Sigmoid colon (tissue), 7 donors: ENCODE measurements around the gene ENO3. TPM values are rescaled to one million over a fixed set of nuclear protein-coding genes. Genes with fewer than 3 reads are reported as not detected.

Experiments used
- DNase-seq: peaks from one replicate; pipeline ENCODE4 v3.0.0-alpha.2; 2019
- H3K27ac ChIP-seq, 4 donors: fragments of 200-600 bp; sonication (generic); one replicate each; pipeline ENCODE4 v1.5.1; 2016 to 2019; ENCODE audit warnings: mild to moderate bottlenecking in 1 of 4
- H3K27me3 ChIP-seq, 3 donors: fragments of 200-600 bp; sonication (generic); one replicate each; pipeline ENCODE4 v1.5.1; 2019; ENCODE audit warnings: mild to moderate bottlenecking in 1 of 3
- H3K36me3 ChIP-seq, 4 donors: fragments of 200-600 bp; sonication (generic); one replicate each; pipeline ENCODE4 v1.5.1; 2016 to 2019
- H3K4me1 ChIP-seq, 4 donors: fragments of 200-600 bp; sonication (generic); one replicate each; pipeline ENCODE4 v1.5.1; 2017 to 2019
- H3K4me3 ChIP-seq, 4 donors: fragments of 200-600 bp; sonication (generic); one replicate each; pipeline ENCODE4 v1.5.1; 2017 to 2019; ENCODE audit warnings: mild to moderate bottlenecking in 2 of 4, moderate library complexity in 1 of 4
- H3K9me3 ChIP-seq, 4 donors: fragments of 200-600 bp in 3 of 4; sonication (generic) in 3 of 4; one replicate each; pipeline versions ENCODE4 v1.5.1 to v1.6.1; 2013 to 2019
- CTCF ChIP-seq, 4 experiments: fragments of 450-650 bp in 3 of 4; fragments of 200-600 bp in 1 of 4; IDR thresholded peaks; one replicate each; pipeline ENCODE4 v1.5.1; 2016 to 2019; ENCODE audit warnings: antibody characterized with exemption in 4 of 4, mild to moderate bottlenecking in 3 of 4, moderate library complexity in 2 of 4
- EP300 ChIP-seq, 4 donors: sonication (generic); formaldehyde crosslinking; IDR thresholded peaks; one replicate each; pipeline ENCODE4 v1.6.1; 2017; ENCODE audit warnings: antibody characterized with exemption in 4 of 4
- POLR2A ChIP-seq, 2 donors: fragments of 450-650 bp; IDR thresholded peaks; one replicate each; pipeline ENCODE4 v1.6.1; 2016; ENCODE audit warnings: antibody characterized with exemption in 2 of 2, mild to moderate bottlenecking in 2 of 2, moderate library complexity in 2 of 2
- POLR2AphosphoS5 ChIP-seq, 4 donors: sonication (generic); formaldehyde crosslinking; IDR thresholded peaks; one replicate each; pipeline ENCODE4 v1.6.1; 2017; ENCODE audit warnings: antibody characterized with exemption in 4 of 4
- WGBS, 2 donors: extraction: QIAGEN DNeasy Blood & Tissue Kit; methylation state at CpG; one replicate each; pipeline ENCODE4 v1.1.7; 2013; 5-methylcytosine and 5-hydroxymethylcytosine counted together
- intact Hi-C: fragments of 100-400 bp; cut with DNase I; formaldehyde crosslinking; loops from one replicate; pipeline ENCODE4 v1.15.1; 2023
- polyA plus RNA-seq, 3 donors: library from polyadenylated mRNA; stranded (reverse); fragments of 200-250 nt; gene quantifications; one replicate each; pipeline ENCODE4 v1.2.3, GENCODE V29; 2013
- total RNA-seq, 4 donors: library from RNA; depleted of rRNA; stranded (reverse); fragments of >200 nt; gene quantifications; one replicate each; pipeline ENCODE4 v1.1.0, GENCODE V29; 2016
- donor health status: healthy with polysubstance abuse.
- donor health status: Bipolar disorder and iron deficiency.
- donor health status: healthy.

ENO3 gene
- total and polyA plus RNA-seq, 7 donors, result 0.69 to 10.3 (median 5.4) TPM

DNA sequence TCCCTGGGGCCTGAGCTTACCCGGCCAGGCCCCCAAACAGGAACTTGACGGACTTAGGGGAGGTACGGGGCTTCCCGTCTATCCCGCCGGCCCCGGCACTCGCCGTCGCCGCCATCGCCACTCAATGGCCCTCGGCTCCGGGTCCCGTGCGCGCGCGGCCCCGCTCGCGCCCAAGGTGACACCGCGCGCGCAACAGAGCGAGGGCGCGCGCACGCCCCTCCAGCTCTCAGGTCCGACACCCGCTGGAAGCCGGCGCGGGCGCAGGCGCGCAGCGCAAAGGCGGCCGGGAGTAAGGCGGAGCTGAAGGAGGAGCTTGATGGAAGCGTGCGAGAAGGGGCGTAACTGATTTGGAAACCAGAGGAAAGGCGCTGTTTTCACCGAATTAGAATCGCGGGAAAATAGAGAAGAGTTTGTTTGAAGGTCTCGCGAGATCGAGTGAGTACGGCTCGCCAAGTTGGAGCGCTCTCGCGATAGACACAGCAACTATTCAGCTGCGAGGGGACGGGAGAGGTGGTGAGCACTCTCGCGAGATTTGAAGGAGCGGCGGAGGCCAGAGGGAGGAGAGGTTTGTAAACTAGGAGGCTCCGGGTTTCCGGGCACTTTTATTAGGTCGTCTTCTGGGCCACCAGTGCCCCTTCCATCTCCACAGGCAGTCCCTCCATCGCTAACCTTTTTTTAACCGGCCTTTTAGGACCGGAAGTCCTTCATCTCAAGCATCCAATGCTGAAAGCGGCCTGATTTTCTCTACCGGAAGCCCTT is 10.9 kb upstream of the ENO3 start, which contains the start of the genes RNF167 and SLC25A11:
Gene RNF167 (plus strand): TSS at position 473 of the 759 bp plus-strand sequence. CDS start 642 bp downstream, outside the sequence.
Gene SLC25A11 (minus strand): TSS at position 251 of the 759 bp plus-strand sequence. CDS start 136 bp downstream, at position 115.
- TF ChIP-seq CTCF (IDR thresholded peaks at IDR 0.05), result no peak
- TF ChIP-seq POLR2A (IDR thresholded peaks at IDR 0.05), result peak; percentile 32 to 48
- TF ChIP-seq POLR2AphosphoS5 (IDR thresholded peaks at IDR 0.05), result peak; percentile 32 to 83 (median 74)
- TF ChIP-seq EP300 (IDR thresholded peaks at IDR 0.05), result peak in 1 of 4 donors; percentile 64
- DNase-seq, result peak; percentile 99
- peak within 1 kb of the TSS; percentile 91 to 96 (median 94) for H3K27ac ChIP-seq
- intact Hi-C loops, result loop anchor here (1.0 to 2.0 kb wide), 3 partner anchors 27 to 47 kb away; partner anchors contain the start of genes CAMTA2 and SPAG7
- H3K9me3 ChIP-seq, result no peaks in the 10 kb centered on the region
- H3K4me3 ChIP-seq, result peak within 1 kb of the TSS; percentile 62 to 83 (median 73)
- peaks cover 0 to 57% (median 42%) of the 10 kb centered on the region in 4 donors for H3K4me1 ChIP-seq
- H3K36me3 ChIP-seq, result peaks cover 28 to 57% (median 37%) of the 10 kb centered on the region in 4 donors
- WGBS, 2 donors, result 0% methylated on average over 72 of the region's 72 CpGs
- no peaks in the 10 kb centered on the region for H3K27me3 ChIP-seq

- 0 to 1% methylated on average over 29 of the region's 29 CpGs for WGBS, 2 donors
- Histone ChIP-seq H3K27ac (peak overlapping the region; percentile 91 to 96 (median 94)), H3K36me3 (peaks cover 29 to 63% (median 42%) of the 10 kb centered on the region in 4 donors), H3K4me3 (peak overlapping the region; percentile 62 to 83 (median 73)), H3K9me3 (no peaks in the 10 kb centered on the region), H3K27me3 (no peaks in the 10 kb centered on the region), H3K4me1 (peaks cover 0 to 65% (median 49%) of the 10 kb centered on the region in 4 donors)
- intact Hi-C loops, result loop anchor here (2.0 kb wide), 2 partner anchors 26 to 32 kb away; partner anchors contain the start of gene SPAG7
- peak; percentile 95 for DNase-seq
- TF ChIP-seq POLR2AphosphoS5 (IDR thresholded peaks at IDR 0.05) (peak in 1 of 4 donors; percentile 3), EP300 (IDR thresholded peaks at IDR 0.05) (no peak), POLR2A (IDR thresholded peaks at IDR 0.05) (no peak)
Observed at GRCh38 chr17:4940555-4941318, 10.2 kb upstream of the ENO3 start.

- H3K4me1 ChIP-seq, result peaks cover 0 to 70% (median 54%) of the 10 kb centered on the region in 4 donors
- peak overlapping the region; percentile 91 to 96 (median 94) for H3K27ac ChIP-seq
- intact Hi-C loops, result loop anchor here (2.0 kb wide), 2 partner anchors 26 to 32 kb away; partner anchors contain the start of gene SPAG7
- TF ChIP-seq POLR2A (IDR thresholded peaks at IDR 0.05) (no peak), POLR2AphosphoS5 (IDR thresholded peaks at IDR 0.05) (no peak), EP300 (IDR thresholded peaks at IDR 0.05) (no peak), CTCF (IDR thresholded peaks at IDR 0.05) (no peak)
- no peak for DNase-seq
- WGBS, 2 donors, result 18 to 37% methylated on average over 4 of the region's 4 CpGs
- H3K4me3 ChIP-seq, result peak overlapping the region; percentile 62 to 83 (median 73)
- peaks cover 29 to 63% (median 47%) of the 10 kb centered on the region in 4 donors for H3K36me3 ChIP-seq
- H3K27me3 ChIP-seq, result no peaks in the 10 kb centered on the region
- H3K9me3 ChIP-seq, result no peaks in the 10 kb centered on the region
Observed at GRCh38 chr17:4941319-4941610, 9.7 kb upstream of the ENO3 start.

DNA sequence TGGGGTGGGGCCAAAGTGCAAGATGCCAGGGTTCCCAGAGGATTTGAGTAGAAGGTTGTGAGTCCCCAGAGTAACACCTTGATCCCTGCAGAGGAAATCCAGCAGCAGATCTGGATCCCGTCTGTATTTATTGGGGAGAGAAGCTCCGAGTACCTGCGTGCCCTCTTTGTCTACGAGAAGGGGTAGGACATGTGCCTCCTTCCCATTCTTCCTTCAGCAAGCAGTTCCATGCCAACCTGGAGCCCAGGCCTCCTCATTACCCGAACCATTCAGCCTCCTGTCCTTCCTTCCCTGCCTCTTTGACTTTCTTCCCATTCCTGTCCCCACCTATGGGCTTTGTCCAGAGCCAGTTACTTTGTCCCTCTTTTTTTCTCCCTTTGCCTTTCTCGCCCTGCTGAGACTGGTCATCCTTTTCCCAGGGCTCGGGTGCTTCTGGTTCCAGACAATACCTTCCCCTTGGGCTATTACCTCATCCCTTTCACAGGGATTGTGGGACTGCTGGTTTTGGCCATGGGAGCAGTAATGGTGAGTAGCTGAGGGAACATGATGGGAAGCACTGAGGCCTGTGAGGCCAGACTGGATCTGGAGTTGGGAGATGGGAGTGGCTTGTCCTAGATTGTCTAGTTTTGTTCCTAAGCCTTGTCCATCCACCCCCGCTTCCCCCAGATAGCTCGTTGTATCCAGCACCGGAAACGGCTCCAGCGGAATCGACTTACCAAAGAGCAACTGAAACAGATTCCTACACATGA is 8.0 kb upstream of the ENO3 start:
- Histone ChIP-seq H3K36me3 (peaks cover 20 to 54% (median 36%) of the 10 kb centered on the region in 4 donors), H3K27ac (peak overlapping the region; percentile 17 to 100 (median 99))
- WGBS, 2 donors, result 80 to 85% methylated on average over 13 of the region's 13 CpGs

More for the DNA sequence above, 8.0 kb upstream of the ENO3 start:
- DNase-seq, result no peak
- intact Hi-C loops, result no loop called here
- Histone ChIP-seq H3K4me3 (no peak overlapping the region), H3K27me3 (no peaks in the 10 kb centered on the region), H3K9me3 (no peaks in the 10 kb centered on the region), H3K4me1 (peaks cover 0 to 69% (median 60%) of the 10 kb centered on the region in 4 donors)
- no peak for TF ChIP-seq POLR2A (IDR thresholded peaks at IDR 0.05)
- TF ChIP-seq POLR2AphosphoS5 (IDR thresholded peaks at IDR 0.05), result no peak
- TF ChIP-seq EP300 (IDR thresholded peaks at IDR 0.05), result no peak
- no peak for TF ChIP-seq CTCF (IDR thresholded peaks at IDR 0.05)
